ENCODE data around the gene VNN1. TPM values are rescaled to one million over a fixed set of nuclear protein-coding genes. Genes with fewer than 3 reads are reported as not detected.
A peak's percentile ranks its signal among the peaks of the same experiment; 100 is the strongest.
"Not testable (repeated sequence)": the region's sequence is repeated elsewhere in the genome, so short reads cannot be mapped to it uniquely, and the experiment has no call there.

Gene VNN1
- total RNA-seq, 1 donor from 2014 or later = 1.7 TPM

- DNase-seq (no peak), ATAC-seq (ENCODE audit: poor library complexity) (no peak)
- intact Hi-C loops (cut with DNase I) = no loop called here
These were observed 30.3 kb downstream of the VNN1 start for GRCh38 chr6:132683543-132683942.

GRCh38 chr6:132679094-132679493 lies 34.8 kb downstream of the VNN1 start:
- DNase-seq; ATAC-seq (ENCODE audit: poor library complexity); intact Hi-C loops (cut with DNase I): not testable (repeated sequence)

GRCh38 chr6:132675749-132676148 lies 38.1 kb downstream of the VNN1 start:
- no peak for ATAC-seq (ENCODE audit: poor library complexity)
- intact Hi-C loops (cut with DNase I) = no loop called here
- DNase-seq = no peak

GRCh38 chr6:132675002-132675401 lies 38.9 kb downstream of the VNN1 start:
- ATAC-seq (ENCODE audit: poor library complexity) (no peak), DNase-seq (no peak)
- intact Hi-C loops (cut with DNase I) = no loop called here

GRCh38 chr6:132673376-132674094 lies 40.3 kb downstream of the VNN1 start:
- DNase-seq (peak; percentile 43), ATAC-seq (ENCODE audit: poor library complexity) (no peak)
- intact Hi-C loops (cut with DNase I) = no loop called here

GRCh38 chr6:132671295-132671694 lies 42.6 kb downstream of the VNN1 start:
- intact Hi-C loops (cut with DNase I) = no loop called here
- ATAC-seq (ENCODE audit: poor library complexity) (no peak), DNase-seq (no peak)

- ATAC-seq (ENCODE audit: poor library complexity) (peak; percentile 66), DNase-seq (no peak)
- intact Hi-C loops (cut with DNase I) = loop anchor here (10.0 kb wide), 1 partner anchor 885 kb away; no protein-coding TSS in a partner anchor
These were observed 44.1 kb downstream of the VNN1 start for GRCh38 chr6:132669690-132670291.

- ATAC-seq (ENCODE audit: poor library complexity) = no peak
- no peak for DNase-seq
- intact Hi-C loops (cut with DNase I) = loop anchor here (10.0 kb wide), 1 partner anchor 889 kb away; no protein-coding TSS in a partner anchor
These were observed 47.7 kb downstream of the VNN1 start for GRCh38 chr6:132666118-132666517.

GRCh38 chr6:132664309-132665034 lies 49.4 kb downstream of the VNN1 start:
- DNase-seq = no peak
- intact Hi-C loops (cut with DNase I) = loop anchor here (10.0 kb wide), 1 partner anchor 890 kb away; no protein-coding TSS in a partner anchor
- no peak for ATAC-seq (ENCODE audit: poor library complexity)

GRCh38 chr6:132663661-132664060 lies 50.2 kb downstream of the VNN1 start:
- ATAC-seq (ENCODE audit: poor library complexity) (no peak), DNase-seq (no peak)
- intact Hi-C loops (cut with DNase I) = loop anchor here (10.0 kb wide), 1 partner anchor 891 kb away; no protein-coding TSS in a partner anchor

- DNase-seq = no peak
- intact Hi-C loops (cut with DNase I) = loop anchor here (10.0 kb wide), 1 partner anchor 893 kb away; no protein-coding TSS in a partner anchor
- ATAC-seq (ENCODE audit: poor library complexity) = no peak
These were observed 51.9 kb downstream of the VNN1 start for GRCh38 chr6:132661906-132662305.

- intact Hi-C loops (cut with DNase I) = no loop called here
- ATAC-seq (ENCODE audit: poor library complexity) (no peak), DNase-seq (no peak)
These were observed 54.8 kb downstream of the VNN1 start, which contains the start of gene TAAR1 for GRCh38 chr6:132659082-132659481. Gene TAAR1, minus strand, starts transcription at chr6:132659182. Its CDS starts 13,179 bp downstream, at chr6:132646003.

- no peak for ATAC-seq (ENCODE audit: poor library complexity)
These were observed 62.8 kb downstream of the VNN1 start for GRCh38 chr6:132651062-132651461.

GRCh38 chr6:132650429-132650828 lies 63.4 kb downstream of the VNN1 start:
- no peak for ATAC-seq (ENCODE audit: poor library complexity)
- intact Hi-C loops (cut with DNase I) = no loop called here
- DNase-seq = no peak

More at GRCh38 chr6:132651062-132651461, 62.8 kb downstream of the VNN1 start:
- no peak for DNase-seq
- intact Hi-C loops (cut with DNase I) = no loop called here

- intact Hi-C loops (cut with DNase I) = no loop called here
- DNase-seq (no peak), ATAC-seq (ENCODE audit: poor library complexity) (no peak)
These were observed 65.0 kb downstream of the VNN1 start for GRCh38 chr6:132648828-132649227.

GRCh38 chr6:132648356-132648755 lies 65.5 kb downstream of the VNN1 start:
- DNase-seq = no peak
- ATAC-seq (ENCODE audit: poor library complexity) = no peak

GRCh38 chr6:132643547-132643946 lies 70.3 kb downstream of the VNN1 start:
- intact Hi-C loops (cut with DNase I) = no loop called here
- no peak for ATAC-seq (ENCODE audit: poor library complexity)
- DNase-seq = no peak

More at GRCh38 chr6:132648356-132648755, 65.5 kb downstream of the VNN1 start:
- intact Hi-C loops (cut with DNase I) = no loop called here

- intact Hi-C loops (cut with DNase I); ATAC-seq (ENCODE audit: poor library complexity); DNase-seq: not testable (repeated sequence)
These were observed 76.7 kb downstream of the VNN1 start for GRCh38 chr6:132637135-132637534.

GRCh38 chr6:132635906-132636305 lies 77.9 kb downstream of the VNN1 start:
- intact Hi-C loops (cut with DNase I); ATAC-seq (ENCODE audit: poor library complexity); DNase-seq: not testable (repeated sequence)

Data from Right ventricle myocardium superior (tissue), 1 donor.